MM.1S (cell line): ENCODE measurements around the gene MDGA2.

Experiments used
- DNase-seq: peaks from one replicate; pipeline ENCODE4 v3.0.0-alpha.2; 2015
- H2AFZ ChIP-seq: fragments of 300-600 bp; sonication (generic); 2 replicates; pipeline ENCODE4 v1.6.0; 2016; ENCODE audit warnings: antibody characterized with exemption, low read length
- H3F3A ChIP-seq: fragments of 300-600 bp; sonication (generic); 2 replicates; pipeline ENCODE4 v1.6.1; 2016; ENCODE audit warnings: mild to moderate bottlenecking, antibody characterized with exemption, low read length, moderate library complexity, mixed read lengths; ENCODE audit not compliant: insufficient read depth
- H3K27ac ChIP-seq: fragments of 300-600 bp; sonication (generic); 2 replicates; pipeline ENCODE4 v1.5.1; 2016; ENCODE audit warnings: mild to moderate bottlenecking, low read length
- H3K27me3 ChIP-seq: fragments of 300-600 bp; sonication (generic); replicated peaks from 2 replicates; pipeline ENCODE4 v1.6.0; 2016; ENCODE audit warnings: low read length; ENCODE audit not compliant: insufficient read depth
- H3K36me3 ChIP-seq: fragments of 300-600 bp; sonication (generic); replicated peaks from 2 replicates; pipeline ENCODE4 v1.6.1; 2016; ENCODE audit warnings: mild to moderate bottlenecking, low read length, mixed read lengths; ENCODE audit not compliant: insufficient read depth
- H3K4me1 ChIP-seq: fragments of 300-600 bp; sonication (generic); 2 replicates; pipeline ENCODE4 v1.6.1; 2016; ENCODE audit warnings: low read length, mixed read lengths
- H3K4me2 ChIP-seq: fragments of 300-600 bp; sonication (generic); 2 replicates; pipeline ENCODE4 v1.6.0; 2016; ENCODE audit warnings: low read depth, low read length
- H3K4me3 ChIP-seq: fragments of 300-600 bp; sonication (generic); 2 replicates; pipeline ENCODE4 v1.5.1; 2016; ENCODE audit warnings: low read length, mixed read lengths
- H3K79me2 ChIP-seq: fragments of 300-600 bp; sonication (generic); 2 replicates; pipeline ENCODE4 v1.6.1; 2016; ENCODE audit warnings: mixed run types, low read length, mixed read lengths
- H3K9ac ChIP-seq: fragments of 300-600 bp; sonication (generic); 2 replicates; pipeline ENCODE4 v1.6.1; 2016; ENCODE audit warnings: low read length, mixed read lengths
- H3K9me2 ChIP-seq: fragments of 300-600 bp; sonication (generic); replicated peaks from 2 replicates; pipeline ENCODE4 v1.6.1; 2016; ENCODE audit warnings: mild to moderate bottlenecking, low read length, mixed read lengths; ENCODE audit not compliant: insufficient read depth
- H3K9me3 ChIP-seq: fragments of 300-600 bp; sonication (generic); replicated peaks from 2 replicates; pipeline ENCODE4 v1.6.1; 2016; ENCODE audit warnings: mild to moderate bottlenecking, low read length, mixed read lengths; ENCODE audit not compliant: insufficient read depth
- H4K20me1 ChIP-seq: fragments of 300-600 bp; sonication (generic); 2 replicates; pipeline ENCODE4 v1.6.1; 2016; ENCODE audit warnings: mild to moderate bottlenecking, low read length, moderate library complexity, mixed read lengths; ENCODE audit not compliant: insufficient read depth
- EZH2 ChIP-seq: fragments of 300-600 bp; sonication (generic); optimal IDR thresholded peaks from 2 replicates; pipeline ENCODE3; 2017; ENCODE audit warnings: low read depth, mild to moderate bottlenecking, antibody characterized with exemption, low read length, mixed read lengths
- EZH2phosphoT487 ChIP-seq: fragments of 300-600 bp; sonication (generic); IDR thresholded peaks from 2 replicates; pipeline ENCODE4 v1.6.1; 2018; ENCODE audit warnings: antibody characterized with exemption, low read length
- TF ChIP-seq, protein P1 (sequence below): fragments of 300-600 bp; sonication (generic); IDR thresholded peaks from 2 replicates; pipeline ENCODE4 v1.5.1; 2016; ENCODE audit warnings: antibody characterized with exemption, low read length, mixed read lengths

Gene MDGA2

GRCh38 chr14:47715330-47715729, 39.9 kb upstream of the MDGA2 start:
- no peak for TF ChIP-seq EZH2
- TF ChIP-seq, protein P1, sequence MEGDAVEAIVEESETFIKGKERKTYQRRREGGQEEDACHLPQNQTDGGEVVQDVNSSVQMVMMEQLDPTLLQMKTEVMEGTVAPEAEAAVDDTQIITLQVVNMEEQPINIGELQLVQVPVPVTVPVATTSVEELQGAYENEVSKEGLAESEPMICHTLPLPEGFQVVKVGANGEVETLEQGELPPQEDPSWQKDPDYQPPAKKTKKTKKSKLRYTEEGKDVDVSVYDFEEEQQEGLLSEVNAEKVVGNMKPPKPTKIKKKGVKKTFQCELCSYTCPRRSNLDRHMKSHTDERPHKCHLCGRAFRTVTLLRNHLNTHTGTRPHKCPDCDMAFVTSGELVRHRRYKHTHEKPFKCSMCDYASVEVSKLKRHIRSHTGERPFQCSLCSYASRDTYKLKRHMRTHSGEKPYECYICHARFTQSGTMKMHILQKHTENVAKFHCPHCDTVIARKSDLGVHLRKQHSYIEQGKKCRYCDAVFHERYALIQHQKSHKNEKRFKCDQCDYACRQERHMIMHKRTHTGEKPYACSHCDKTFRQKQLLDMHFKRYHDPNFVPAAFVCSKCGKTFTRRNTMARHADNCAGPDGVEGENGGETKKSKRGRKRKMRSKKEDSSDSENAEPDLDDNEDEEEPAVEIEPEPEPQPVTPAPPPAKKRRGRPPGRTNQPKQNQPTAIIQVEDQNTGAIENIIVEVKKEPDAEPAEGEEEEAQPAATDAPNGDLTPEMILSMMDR: no peak
- no peak for TF ChIP-seq EZH2phosphoT487
- no peak overlapping the region for H3K27ac ChIP-seq
- H3K9me3 ChIP-seq: no peaks in the 10 kb centered on the region
- H3F3A ChIP-seq: no peaks in the 10 kb centered on the region
- H3K9me2 ChIP-seq: no peaks in the 10 kb centered on the region
- no peak overlapping the region for H2AFZ ChIP-seq
- no peaks in the 10 kb centered on the region for H3K36me3 ChIP-seq
- DNase-seq: no peak
- H3K4me1 ChIP-seq: no peaks in the 10 kb centered on the region
- no peaks in the 10 kb centered on the region for H3K79me2 ChIP-seq
- no peak overlapping the region for H3K4me2 ChIP-seq
- H3K27me3 ChIP-seq: no peaks in the 10 kb centered on the region
- H4K20me1 ChIP-seq: no peaks in the 10 kb centered on the region
- no peak overlapping the region for H3K9ac ChIP-seq
- H3K4me3 ChIP-seq: no peak overlapping the region

DNA sequence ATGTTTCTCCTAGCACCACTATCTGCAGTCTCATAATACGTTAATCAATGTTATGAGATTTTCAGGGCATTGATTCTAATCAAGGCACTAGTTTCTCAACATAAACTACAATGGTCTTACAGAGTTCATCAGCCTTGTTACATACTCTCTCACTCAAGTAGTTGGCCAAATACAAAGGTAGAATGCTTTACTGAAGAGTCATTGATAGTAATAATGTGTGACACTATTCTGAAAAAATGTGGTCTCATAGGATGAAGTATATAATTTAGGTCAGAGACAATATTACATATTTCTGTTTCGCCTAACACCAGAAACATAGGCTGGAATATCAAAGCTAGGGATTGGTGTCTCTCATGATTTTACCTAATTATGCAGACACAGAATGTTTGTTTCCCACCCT, 35.2 kb upstream of the MDGA2 start:
- H3K27ac ChIP-seq: no peak overlapping the region
- H3K4me2 ChIP-seq: no peak overlapping the region
- H3K79me2 ChIP-seq: no peaks in the 10 kb centered on the region
- no peak overlapping the region for H3K9ac ChIP-seq
- H3K4me3 ChIP-seq: no peak overlapping the region
- no peak for DNase-seq
- H3K27me3 ChIP-seq: no peaks in the 10 kb centered on the region
- H4K20me1 ChIP-seq: no peaks in the 10 kb centered on the region
- no peaks in the 10 kb centered on the region for H3K36me3 ChIP-seq
- no peaks in the 10 kb centered on the region for H3F3A ChIP-seq
- H3K9me3 ChIP-seq: no peaks in the 10 kb centered on the region
- TF ChIP-seq EZH2 (no peak), EZH2phosphoT487 (no peak)
- TF ChIP-seq, protein P1: no peak
- H3K9me2 ChIP-seq: no peaks in the 10 kb centered on the region
- no peaks in the 10 kb centered on the region for H3K4me1 ChIP-seq
- no peak overlapping the region for H2AFZ ChIP-seq

DNA sequence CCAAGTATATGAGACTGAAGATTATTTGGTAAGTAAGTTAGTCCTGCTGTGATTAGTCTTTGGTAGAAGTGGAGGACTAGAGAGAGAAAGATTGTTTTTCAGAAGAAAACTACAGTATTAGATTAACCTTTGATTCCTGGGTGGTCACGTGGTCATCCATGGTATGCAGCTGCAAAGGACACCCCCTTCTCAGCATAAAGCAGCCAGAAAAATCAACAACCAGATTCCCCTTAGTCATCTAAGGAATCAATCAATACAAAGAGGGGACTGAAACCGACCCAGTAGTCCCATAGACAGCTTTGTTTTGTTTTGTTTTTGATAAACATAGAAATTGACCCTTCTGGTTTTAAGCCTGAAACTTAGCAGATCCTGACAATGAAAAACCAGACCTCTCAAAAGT, 30.3 kb upstream of the MDGA2 start:
- Histone ChIP-seq H3K27ac (no peak overlapping the region), H3K79me2 (no peaks in the 10 kb centered on the region), H4K20me1 (no peaks in the 10 kb centered on the region), H3K36me3 (no peaks in the 10 kb centered on the region), H3K9me3 (no peaks in the 10 kb centered on the region), H3K9ac (no peak overlapping the region), H2AFZ (no peak overlapping the region), H3F3A (no peaks in the 10 kb centered on the region), H3K27me3 (no peaks in the 10 kb centered on the region), H3K4me1 (no peaks in the 10 kb centered on the region), H3K4me3 (no peak overlapping the region), H3K9me2 (no peaks in the 10 kb centered on the region), H3K4me2 (no peak overlapping the region)
- DNase-seq: no peak
- no peak for TF ChIP-seq EZH2

DNA sequence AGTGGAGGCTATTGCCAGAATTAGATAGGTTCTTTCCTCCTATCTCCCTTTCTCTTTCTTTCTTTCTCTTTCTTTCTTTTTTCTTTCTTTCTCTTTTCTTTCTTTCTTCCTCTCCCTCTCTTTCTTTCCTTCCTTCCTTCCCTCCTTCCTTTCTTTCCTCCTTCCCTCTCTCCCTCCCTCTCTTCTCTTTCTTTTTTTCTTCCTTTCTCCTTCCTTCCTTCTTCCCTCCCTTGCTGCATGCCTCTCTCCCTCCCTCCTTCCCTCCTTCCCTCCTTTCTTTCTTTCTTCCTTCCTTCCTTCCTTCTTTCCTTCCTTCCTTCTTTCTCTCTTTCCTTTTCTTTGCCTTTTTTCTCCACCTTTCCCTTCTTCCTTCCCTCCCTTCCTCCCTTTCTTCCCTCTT, 16.4 kb upstream of the MDGA2 start:
- no peaks in the 10 kb centered on the region for H3K4me1 ChIP-seq
- no peaks in the 10 kb centered on the region for H4K20me1 ChIP-seq
- TF ChIP-seq, protein P1: no peak
- TF ChIP-seq EZH2: no peak
- no peak for TF ChIP-seq EZH2phosphoT487
- DNase-seq: no peak
- H3K27me3 ChIP-seq: no peaks in the 10 kb centered on the region
- no peaks in the 10 kb centered on the region for H3K36me3 ChIP-seq
- no peak overlapping the region for H3K4me2 ChIP-seq
- H2AFZ ChIP-seq: no peak overlapping the region
- no peaks in the 10 kb centered on the region for H3K9me3 ChIP-seq
- no peaks in the 10 kb centered on the region for H3F3A ChIP-seq
- H3K9me2 ChIP-seq: no peaks in the 10 kb centered on the region
- no peaks in the 10 kb centered on the region for H3K79me2 ChIP-seq
- no peak overlapping the region for H3K4me3 ChIP-seq
- H3K27ac ChIP-seq: no peak overlapping the region
- no peak overlapping the region for H3K9ac ChIP-seq
